Measurements from ENCODE around the gene C11orf91.

- TF ChIP-seq FOXP2 (optimal IDR thresholded peaks at IDR 0.05; ENCODE audit: control extremely low read depth, extremely low read length, insufficient read depth): no peak
- TF ChIP-seq POLR2AphosphoS5 (IDR thresholded peaks at IDR 0.05; ENCODE audit: borderline replicate concordance, low read depth, low read length): no peak
- no peak for TF ChIP-seq EZH2 (IDR thresholded peaks at IDR 0.05)
These were observed 48.2 kb downstream of the C11orf91 start for GRCh38 chr11:33652431-33652830.
